ENCODE data around the gene EMC9.

DNA sequence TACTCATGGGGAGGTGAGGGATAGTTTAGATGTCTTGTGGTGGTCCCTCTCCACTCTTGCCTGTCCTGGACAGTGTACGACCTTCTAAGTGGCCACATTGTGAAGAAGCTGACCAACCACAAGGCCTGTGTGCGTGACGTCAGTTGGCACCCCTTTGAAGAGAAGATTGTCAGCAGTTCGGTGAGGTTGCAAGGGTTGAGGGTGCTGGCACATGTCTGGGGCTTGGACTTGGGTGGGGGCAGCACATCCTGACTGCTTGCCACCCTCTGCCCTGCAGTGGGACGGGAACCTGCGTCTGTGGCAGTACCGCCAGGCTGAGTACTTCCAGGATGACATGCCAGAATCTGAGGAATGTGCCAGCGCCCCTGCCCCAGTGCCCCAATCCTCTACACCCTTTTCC lies 18.5 kb downstream of the EMC9 start:
- TF ChIP-seq, protein P1, sequence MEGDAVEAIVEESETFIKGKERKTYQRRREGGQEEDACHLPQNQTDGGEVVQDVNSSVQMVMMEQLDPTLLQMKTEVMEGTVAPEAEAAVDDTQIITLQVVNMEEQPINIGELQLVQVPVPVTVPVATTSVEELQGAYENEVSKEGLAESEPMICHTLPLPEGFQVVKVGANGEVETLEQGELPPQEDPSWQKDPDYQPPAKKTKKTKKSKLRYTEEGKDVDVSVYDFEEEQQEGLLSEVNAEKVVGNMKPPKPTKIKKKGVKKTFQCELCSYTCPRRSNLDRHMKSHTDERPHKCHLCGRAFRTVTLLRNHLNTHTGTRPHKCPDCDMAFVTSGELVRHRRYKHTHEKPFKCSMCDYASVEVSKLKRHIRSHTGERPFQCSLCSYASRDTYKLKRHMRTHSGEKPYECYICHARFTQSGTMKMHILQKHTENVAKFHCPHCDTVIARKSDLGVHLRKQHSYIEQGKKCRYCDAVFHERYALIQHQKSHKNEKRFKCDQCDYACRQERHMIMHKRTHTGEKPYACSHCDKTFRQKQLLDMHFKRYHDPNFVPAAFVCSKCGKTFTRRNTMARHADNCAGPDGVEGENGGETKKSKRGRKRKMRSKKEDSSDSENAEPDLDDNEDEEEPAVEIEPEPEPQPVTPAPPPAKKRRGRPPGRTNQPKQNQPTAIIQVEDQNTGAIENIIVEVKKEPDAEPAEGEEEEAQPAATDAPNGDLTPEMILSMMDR (conservative IDR thresholded peaks at IDR 0.05): no peak
- no peak for TF ChIP-seq EZH2 (IDR thresholded peaks at IDR 0.05; ENCODE audit: low read depth)

Measured in PC-9 (cell line).